HG02852 (cell line): ENCODE measurements around the gene IL13RA1.
"Not testable (repeated sequence)": the region's sequence is repeated elsewhere in the genome, so short reads cannot be mapped to it uniquely, and the experiment has no call there.

Experiments used
- ATAC-seq: cut with Tn5 transposase; IDR thresholded peaks from one replicate; pipeline ENCODE4 v1.9.1; 2021; ENCODE audit warnings: mild to moderate bottlenecking, moderate library complexity; ENCODE audit not compliant: unreplicated experiment

IL13RA1 gene

DNA sequence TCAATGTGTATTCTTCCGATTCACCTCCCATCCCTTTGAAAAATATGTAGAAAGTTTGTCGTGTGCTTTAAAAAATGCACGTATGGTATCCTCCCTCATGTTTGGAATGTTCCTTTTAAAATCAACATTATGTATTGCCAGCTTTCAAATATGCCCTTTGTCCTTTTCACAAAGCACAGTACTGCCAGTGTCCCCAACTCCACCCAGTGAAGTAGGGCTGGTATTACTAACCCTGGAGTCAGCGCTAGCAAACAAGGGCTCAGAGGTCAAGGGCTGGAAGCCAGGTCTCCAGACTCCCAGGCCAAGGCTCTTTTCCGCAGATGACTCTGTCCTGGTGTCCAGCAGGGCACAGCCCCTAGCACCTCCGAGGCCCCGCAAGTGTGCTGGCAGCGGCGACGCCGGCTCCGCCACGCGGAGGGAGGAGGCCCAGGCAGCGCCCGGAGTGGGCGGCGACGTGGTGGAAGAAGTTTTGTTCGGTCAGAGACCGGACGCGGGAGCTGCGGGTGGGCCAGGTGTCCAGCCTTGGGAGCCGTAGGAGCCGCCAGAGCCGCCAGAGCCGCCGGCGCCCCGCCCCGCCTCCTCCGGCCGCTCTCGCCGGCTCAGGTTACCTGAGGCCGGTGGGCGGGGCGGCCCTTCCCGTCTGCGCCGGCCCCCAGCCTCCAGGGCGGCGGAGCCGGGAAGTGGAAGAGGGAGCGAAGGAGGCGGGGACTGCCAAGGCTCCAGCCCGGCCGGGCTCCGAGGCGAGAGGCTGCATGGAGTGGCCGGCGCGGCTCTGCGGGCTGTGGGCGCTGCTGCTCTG lies at the start of gene IL13RA1:
Gene IL13RA1, plus strand, starts transcription at position 720 of the 799 bp plus-strand sequence. Its CDS starts 33 bp downstream, at position 753.
- ATAC-seq: peak; percentile 67

DNA sequence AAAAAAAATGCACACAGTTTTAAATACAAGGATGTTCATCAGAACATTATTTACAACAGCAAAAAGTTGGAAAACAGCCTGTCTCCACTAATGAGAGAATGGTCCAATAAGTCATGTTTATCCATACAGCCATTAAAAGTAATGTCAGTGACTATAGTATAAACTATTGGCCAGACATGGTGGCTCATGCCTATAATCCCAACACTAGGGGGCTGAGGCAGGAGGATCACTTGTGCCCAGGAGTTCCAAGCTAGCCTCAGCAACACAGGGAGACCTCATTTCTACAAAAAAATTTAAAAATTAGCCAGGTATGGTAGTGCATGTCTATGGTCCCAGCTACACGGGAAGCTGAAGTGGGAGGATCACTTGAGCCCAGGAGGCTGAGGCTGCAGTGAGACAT lies 48.1 kb upstream of the IL13RA1 start:
- no peak for ATAC-seq

DNA sequence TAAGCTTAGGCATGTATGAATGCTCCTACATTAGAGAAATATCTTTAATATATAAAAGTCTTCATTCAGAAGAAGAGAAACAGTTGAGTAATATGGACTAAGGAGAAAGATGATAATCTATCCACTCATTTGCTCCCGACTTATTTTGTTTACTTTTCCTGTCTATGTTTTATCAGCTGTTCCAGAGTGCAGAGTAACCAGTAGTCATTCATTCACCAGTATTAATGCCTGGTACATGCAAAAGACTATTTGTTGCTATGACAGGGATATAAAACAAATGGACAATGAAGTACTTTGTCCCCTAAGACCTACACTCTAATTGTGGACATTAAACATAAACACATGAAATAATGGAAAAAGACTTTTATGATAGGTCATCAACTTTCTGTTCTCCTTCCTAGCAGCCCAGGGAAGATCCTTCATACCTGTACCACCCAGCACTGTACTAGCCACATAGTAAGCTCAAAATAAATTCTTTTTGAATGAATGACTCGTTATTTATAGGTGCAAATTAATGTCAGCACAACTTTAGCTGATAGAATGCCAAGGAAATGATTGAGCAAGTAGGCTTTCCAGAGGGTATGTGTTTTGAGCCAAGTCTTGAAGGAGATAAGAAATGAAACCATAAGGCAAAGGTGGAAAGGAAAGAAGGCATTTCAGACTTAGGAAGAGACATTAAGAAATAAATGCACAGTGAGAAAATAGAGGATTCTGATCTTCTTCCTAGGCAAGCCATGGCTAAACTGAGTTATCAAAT lies 45.0 kb upstream of the IL13RA1 start:
- ATAC-seq: no peak

DNA sequence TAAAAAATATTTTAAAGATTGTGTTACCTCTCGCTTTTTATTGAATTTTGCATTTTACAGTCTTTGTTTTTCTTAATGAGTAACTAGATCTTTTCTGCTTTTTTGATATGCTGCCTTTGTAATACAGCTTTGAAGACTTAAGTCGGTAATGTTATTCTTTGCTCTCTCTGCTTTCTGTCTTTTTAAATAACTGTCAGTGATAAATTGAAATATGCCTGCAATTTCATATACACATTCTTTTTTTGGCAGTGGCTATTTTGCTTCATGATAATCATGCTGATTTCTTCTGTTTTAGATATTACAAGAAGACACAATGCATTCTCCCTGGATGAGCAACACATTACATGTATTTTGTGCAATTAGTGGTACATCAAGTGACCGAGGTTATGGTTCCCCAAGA lies 42.0 kb upstream of the IL13RA1 start:
- ATAC-seq: no peak

DNA sequence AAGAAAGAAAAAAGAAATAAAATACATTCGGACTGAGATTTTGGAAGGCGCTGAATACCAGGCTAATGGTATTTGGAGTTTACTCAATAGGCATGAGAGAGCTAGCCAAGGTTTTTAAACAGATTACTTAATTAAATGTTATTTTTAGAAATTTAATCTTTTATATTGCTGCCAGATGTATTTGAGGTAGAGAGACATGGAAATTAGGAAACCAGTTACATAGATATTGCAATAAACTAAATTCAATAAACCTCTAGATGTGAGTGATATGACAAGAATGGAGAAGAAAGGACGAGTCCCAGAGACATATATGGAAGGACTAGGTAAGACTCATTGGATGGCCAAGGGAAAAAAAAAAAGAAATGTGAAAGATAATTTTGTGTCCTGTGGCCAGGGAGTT lies 38.5 kb upstream of the IL13RA1 start:
- ATAC-seq: no peak

DNA sequence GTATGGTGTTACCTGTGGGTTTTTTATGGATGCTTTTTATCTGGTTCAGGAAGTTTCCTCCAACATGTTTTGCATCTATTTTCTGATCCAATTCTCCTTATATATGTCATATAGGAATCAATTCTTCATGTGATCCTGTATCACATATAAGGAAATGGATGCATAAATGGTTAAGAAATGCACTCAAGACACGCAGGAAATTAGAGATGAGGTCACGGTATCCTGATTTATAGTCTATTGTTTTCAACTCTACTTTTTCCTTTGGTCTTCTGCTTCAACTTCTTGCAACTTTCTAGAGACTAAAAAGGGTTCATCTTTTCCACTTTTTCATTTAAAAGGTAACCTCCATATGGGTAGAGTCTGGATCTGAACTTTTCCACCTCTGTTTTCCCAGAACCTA lies 33.6 kb upstream of the IL13RA1 start:
- no peak for ATAC-seq

DNA sequence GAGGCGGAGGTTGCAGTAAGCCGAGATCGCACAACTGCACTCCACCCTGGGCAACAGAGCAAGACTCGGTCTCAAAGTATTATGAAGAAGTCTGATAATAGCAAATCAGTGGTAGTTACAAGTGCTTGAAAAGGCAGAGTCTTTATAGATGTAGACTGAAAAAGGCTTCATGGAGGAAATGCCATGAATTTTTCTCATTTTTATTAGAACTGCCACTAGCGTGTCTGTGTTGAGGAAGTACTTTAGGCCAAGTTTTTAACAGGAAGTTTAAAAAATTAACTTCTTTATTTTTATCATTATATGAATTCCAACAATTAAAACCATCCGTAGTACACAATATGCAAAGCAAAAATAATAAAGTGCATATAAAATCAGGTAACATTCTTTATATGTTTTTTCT lies 32.8 kb upstream of the IL13RA1 start:
- ATAC-seq: no peak

DNA sequence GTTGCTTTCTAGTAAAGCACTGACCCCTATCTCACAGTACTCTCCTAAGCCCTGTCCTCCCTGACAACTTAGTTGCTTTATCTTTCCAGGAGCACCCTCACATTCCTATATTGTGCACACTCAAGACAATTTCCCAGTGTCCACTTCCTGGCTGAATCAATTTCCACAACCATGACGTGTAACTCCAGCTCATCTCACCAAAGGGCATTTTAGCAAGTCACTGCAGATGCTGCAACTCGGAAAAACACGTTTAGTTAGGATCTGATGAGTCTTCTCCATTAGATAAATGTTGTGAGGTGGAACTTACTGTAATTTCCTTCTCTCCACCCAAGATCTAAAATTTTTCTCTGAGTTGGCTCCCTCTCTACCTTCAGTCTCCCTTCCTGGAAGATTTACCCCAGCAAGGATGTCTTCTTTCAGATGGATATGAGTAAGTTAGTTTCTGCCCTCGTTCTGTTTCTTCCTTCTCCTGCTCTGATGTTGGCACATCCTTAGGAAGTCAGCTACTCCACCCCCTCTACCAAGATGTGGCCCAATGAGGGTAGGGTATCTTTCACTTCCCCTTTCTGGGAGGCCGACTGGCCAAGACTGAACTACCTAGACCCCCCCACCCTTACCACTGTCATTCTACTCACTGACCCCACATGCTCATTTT lies 28.8 kb upstream of the IL13RA1 start:
- no peak for ATAC-seq

DNA sequence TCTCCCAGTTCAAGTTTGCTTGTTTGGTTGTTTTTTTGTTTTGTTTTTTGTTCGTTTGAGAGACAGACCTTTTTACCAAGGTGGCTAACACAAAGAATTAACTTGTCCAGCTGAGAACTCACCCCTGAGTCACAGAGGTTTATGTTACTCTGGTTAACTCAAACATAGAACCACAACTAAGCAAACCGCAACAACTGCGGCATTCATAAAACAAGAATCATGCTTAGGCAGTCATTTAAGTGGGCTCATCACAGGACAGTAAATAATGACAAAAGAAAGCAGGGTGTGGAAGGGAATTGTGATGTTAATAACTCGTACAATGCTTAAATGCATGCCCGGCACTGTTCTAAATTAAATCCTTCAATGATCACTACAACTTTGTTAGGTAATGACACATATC lies 24.7 kb upstream of the IL13RA1 start:
- ATAC-seq: no peak

DNA sequence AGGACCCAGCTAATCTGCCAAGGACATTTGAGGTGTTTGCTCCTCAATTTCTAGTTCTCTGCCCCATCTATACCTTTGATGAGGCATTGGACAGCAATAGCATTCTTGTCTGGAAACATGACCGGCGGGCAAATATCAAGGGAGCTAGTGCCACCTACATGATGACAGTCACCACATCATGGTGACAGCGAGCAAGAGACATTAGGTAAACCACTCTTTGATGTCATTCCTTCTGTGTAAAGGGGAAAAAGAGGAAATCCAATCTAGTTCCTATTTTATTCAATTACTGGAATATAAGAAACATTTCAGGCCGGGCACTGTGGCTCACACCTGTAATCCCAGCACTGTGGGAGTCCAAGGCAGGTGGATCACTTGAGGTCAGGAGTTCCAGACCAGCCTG lies 20.7 kb upstream of the IL13RA1 start:
- ATAC-seq: no peak

DNA sequence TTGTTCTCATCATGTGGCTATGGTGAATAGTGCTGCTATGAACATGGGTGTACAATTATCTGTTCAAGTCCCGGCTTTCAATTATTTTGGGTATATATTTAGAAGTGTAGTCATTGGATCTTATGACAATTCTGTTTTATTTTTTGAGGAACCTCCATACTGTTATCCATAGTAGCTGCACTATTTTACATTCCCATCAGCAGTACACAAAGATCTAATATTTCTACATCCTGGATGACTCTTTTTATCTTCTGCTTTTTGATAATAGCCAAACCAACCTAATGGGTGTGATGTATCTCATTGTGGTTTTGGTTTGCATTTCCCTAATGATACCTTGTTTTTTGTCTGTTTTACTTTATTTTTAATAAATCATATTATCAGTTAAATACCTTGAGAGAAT lies 12.9 kb upstream of the IL13RA1 start:
- no peak for ATAC-seq

DNA sequence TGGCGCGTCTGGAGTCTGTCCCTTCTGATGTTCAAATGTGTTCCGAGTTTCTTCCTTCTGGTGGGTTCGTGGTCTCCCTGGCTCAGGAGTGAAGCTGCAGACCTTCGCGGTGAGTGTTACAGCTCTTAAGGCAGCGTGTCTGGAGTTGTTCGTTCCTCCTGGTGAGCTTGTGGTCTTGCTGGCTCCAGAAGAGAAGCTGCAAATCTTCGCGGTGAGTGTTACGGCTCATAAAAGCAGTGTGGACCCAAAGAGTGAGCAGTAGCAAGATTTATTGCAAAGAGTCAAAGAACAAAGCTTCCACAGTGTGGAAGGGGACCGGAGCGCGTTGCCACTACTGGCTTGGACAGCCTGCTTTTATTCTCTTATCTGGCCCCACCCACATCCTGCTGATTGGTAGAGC lies 11.5 kb upstream of the IL13RA1 start:
- ATAC-seq: not testable (repeated sequence)

DNA sequence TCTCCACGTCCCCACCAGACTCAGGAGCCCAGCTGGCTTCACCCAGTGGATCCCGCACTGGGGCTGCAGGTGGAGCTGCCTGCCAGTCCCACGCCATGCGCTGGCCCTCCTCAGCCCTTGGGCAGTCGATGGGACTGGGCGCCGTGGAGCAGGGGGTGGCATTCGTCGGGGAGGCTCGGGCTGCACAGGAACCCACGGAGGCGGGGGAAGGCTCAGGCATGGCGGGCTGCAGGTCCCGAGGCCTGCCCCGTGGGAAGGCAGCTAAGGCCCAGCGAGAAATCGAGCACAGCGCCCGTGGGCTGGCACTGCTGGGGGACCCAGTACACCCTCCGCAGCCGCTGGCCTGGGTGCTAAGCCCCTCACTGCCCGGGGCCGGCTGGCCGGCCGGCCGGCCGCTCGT lies 10.6 kb upstream of the IL13RA1 start:
- not testable (repeated sequence) for ATAC-seq

DNA sequence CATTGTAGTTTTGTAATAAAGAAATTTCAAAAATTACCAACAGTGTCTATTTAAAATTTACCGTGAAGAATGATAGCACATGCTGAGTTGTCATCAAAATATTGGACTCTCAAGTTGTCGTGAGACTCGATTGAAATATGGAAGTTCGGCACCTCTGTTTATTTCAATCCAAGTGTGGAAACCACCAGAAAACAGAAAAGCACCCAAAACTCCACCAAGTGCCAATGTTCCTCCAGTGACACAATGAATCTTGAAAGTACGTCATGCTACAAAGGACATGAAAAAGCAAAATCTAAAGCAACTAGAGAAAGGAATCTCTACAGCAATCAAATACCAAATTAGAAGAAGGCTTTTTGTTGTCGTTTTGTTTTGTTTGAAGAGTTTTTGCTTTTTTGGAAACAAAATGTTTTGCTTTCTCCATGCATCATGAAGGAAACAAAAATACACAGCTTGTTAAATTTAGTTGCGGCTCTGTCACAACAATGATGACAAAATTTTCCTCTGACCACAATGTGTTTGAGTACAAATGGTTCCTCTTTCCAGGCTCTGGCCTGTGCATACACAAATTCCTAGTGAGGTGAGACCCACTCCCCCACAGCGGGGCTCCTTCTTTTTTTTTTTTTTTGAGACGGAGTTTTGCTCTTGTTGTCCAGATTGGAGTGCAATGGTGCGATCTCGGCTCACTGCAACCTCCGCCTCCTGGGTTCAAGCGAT lies 9.6 kb upstream of the IL13RA1 start:
- ATAC-seq: no peak

DNA sequence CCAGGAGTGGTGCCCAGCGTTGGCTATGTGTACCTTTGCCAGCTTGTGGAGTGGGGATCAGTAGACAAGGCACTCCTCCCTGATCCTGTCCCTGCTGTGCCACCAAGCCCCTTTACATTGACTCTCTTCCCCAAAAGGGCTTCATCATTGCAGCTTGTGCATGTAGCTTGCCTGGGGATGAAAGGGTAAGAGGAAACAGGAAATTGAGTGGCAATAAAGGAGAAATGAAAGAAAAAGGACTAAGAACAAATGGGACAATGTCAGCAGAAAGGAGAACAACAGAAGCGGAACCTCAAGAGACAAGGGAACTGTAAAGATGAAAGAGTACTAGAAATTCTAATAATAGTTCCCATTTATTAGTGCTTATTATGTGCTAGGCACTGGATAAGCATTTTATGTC lies 8.7 kb upstream of the IL13RA1 start:
- ATAC-seq: no peak

DNA sequence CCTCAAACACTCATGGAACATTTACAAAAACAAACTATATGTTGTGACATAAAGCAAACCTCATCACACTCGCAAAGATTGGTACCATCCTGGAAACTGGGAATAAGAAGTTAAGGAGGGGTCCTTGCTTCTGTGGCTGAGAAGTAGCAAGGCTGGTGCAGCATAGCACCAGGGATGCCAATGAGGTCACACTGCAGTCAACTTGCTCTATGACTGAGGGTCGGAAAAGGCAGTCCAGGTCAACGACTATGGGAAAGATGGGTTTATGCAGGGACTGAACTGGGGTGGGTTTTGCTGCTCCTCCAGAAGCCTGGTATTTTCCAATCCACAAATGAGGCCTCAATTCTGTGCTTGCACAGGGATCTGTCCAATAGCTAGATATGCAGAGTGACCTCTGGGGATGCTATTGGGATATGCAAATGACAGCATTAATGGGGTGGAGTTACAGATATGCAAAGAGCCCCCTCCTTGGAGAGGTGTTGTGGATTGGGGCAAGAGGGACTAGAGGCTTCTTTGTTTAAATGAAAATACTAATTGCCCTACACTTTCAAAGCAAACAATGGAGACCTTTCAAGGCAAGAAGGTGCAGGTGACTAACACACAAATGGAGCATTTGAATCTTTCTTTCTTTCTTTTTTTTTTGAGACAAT lies 7.2 kb upstream of the IL13RA1 start:
- ATAC-seq: no peak

DNA sequence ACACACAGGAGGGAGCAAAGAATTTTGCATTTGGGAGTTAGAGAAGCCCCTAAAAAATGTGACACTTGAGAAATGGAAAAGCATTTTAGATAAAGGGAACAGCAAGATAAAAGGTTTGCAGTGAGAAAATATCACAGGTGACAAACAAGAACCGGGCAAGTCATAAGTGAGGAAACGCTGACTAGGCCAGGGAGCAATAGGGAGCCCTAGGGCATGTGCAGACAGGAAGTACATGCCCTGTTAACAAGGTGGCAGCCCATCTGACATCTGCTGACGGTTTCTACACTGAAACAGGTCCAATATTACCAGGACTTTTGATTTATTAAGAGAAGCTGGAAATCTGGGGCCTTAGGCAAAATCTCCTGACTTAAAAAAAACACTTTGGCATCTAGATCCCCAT lies 4.0 kb upstream of the IL13RA1 start:
- ATAC-seq: no peak

DNA sequence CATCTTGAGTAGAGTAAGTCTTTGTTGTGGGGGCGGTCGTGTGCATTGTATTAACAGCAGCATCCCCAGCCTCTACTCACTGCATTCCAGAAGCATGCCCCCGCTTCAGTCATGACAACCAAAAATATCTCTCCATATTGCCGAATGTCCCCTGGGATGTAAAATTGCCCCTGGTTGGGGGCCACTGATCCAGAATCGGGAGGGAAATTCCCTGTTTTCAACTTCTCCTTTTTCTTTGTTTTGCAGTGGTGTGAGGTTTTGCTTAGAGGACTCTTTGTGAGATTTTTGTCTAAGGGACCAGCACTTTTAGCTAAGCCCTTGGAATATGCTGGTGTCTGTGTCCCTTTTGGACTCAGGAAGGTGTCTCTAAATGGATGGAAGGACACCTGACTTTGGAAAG lies 3.0 kb upstream of the IL13RA1 start:
- no peak for ATAC-seq

DNA sequence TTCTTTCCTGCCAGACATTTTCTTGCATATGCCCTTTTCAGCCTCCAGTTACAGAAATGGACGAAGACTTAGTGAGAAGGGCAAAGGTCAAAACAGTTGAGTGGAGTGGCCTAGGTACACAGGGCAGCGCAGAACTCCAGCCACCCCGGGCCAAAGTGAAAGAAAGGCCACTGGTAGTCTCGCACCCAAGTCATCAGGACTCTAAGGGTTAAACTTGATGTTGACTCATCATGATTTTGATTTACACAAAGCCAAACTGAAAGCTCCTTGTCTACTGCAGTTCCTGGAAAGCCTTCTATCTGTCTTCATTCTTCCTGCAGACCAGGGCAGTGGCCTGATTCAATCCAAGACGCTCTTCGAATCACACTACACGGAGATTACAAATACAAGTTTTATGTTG lies 2.6 kb upstream of the IL13RA1 start:
- ATAC-seq: no peak

DNA sequence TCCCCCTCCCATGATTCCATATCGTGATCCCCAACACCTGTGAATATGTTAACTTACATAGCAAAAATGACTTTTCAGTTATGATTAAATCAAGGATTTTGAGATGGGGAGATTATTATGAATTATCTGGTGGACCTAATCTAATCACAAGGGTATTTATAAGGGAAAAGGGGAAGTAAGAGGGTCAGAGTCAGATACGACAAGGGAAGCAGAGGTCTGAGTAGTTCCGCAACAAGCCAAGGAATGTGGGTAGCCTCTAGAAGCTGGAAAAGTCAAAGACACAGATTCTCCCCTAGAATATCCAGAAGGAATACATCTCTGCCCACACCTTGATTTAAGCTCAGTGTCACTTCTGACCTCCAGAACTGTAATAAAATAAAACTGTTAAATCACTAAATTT lies 1.0 kb upstream of the IL13RA1 start:
- no peak for ATAC-seq
